ENCODE measurements around the gene CNTNAP2.
"Not testable (repeated sequence)": the region's sequence is repeated elsewhere in the genome, so short reads cannot be mapped to it uniquely, and the experiment has no call there.

CNTNAP2 gene

DNA sequence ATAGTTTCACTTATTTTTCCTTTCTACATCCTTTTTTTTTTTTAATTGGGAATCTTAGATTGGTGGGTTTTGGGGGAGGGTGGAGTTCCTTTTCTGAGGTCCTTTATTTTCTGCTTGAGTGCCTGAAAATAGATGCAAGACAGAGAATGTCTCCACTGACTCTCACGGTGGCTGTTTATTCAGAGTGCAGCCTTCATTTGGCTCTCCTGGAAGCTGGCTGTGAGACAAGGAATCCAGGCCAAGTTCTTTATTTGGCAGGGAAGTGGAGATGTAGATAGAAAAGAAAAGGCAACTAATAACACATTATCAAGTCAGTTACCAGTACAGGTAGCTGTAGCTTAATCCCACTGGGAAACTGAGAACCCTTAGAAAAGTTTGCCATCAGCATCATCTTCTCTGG is 118.6 kb downstream of the CNTNAP2 start:
- TF ChIP-seq, protein P1, sequence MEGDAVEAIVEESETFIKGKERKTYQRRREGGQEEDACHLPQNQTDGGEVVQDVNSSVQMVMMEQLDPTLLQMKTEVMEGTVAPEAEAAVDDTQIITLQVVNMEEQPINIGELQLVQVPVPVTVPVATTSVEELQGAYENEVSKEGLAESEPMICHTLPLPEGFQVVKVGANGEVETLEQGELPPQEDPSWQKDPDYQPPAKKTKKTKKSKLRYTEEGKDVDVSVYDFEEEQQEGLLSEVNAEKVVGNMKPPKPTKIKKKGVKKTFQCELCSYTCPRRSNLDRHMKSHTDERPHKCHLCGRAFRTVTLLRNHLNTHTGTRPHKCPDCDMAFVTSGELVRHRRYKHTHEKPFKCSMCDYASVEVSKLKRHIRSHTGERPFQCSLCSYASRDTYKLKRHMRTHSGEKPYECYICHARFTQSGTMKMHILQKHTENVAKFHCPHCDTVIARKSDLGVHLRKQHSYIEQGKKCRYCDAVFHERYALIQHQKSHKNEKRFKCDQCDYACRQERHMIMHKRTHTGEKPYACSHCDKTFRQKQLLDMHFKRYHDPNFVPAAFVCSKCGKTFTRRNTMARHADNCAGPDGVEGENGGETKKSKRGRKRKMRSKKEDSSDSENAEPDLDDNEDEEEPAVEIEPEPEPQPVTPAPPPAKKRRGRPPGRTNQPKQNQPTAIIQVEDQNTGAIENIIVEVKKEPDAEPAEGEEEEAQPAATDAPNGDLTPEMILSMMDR (IDR thresholded peaks at IDR 0.05; ENCODE audit: low read depth, low read length), result no peak
- no peaks in the 10 kb centered on the region for H3K27me3 ChIP-seq
- H3K9me3 ChIP-seq, result no peaks in the 10 kb centered on the region
- no peak overlapping the region for H3K4me3 ChIP-seq (ENCODE audit: low read depth, low read length)
- no peaks in the 10 kb centered on the region for H3K4me1 ChIP-seq
- DNase-seq, result no peak
- no peaks in the 10 kb centered on the region for H3K36me3 ChIP-seq

DNA sequence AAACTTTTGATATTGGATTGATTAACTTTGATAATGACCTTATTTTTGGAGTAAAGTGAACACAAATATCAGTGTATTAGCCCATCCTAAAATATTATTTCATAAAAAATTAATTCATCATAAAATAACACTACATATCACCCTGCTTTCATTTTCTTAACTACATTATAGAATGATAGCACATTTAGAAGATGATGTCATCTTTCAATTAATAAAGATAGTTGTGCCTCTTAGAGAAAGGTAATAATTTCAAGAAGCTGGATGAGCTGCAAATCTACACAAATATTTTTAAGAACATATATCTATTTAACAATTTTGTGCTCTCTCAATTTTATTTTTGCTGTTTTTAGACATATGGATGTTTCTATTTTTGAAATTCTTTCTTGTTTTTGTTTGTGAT is 126.1 kb downstream of the CNTNAP2 start:
- no peaks in the 10 kb centered on the region for H3K36me3 ChIP-seq
- H3K9me3 ChIP-seq, result no peaks in the 10 kb centered on the region
- H3K4me1 ChIP-seq, result no peaks in the 10 kb centered on the region
- H3K27me3 ChIP-seq, result no peaks in the 10 kb centered on the region
- TF ChIP-seq, protein P1 (IDR thresholded peaks at IDR 0.05; ENCODE audit: low read depth, low read length), result no peak
- no peak overlapping the region for H3K4me3 ChIP-seq (ENCODE audit: low read depth, low read length)
- DNase-seq, result no peak

DNA sequence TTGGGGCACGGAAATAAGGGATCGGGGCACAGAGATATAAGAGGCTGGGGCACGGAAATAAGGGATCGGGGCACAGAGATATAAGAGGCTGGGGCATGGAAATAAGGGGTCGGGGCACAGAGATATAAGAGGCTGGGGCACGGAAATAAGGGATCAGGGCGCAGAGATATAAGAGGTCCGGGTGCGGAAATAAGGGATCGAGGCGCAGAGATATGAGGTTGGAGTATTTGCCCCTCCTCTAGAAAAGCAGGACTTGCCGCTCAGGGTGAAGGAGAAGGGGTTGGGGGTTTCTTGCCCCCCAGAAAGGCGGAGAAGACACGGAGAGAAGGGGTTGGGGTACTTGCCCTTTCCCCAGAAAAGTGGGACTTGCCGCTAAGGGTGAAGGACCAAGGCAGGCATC is 131.4 kb downstream of the CNTNAP2 start:
- H3K27me3 ChIP-seq; H3K4me3 ChIP-seq (ENCODE audit: low read depth, low read length); H3K36me3 ChIP-seq; H3K9me3 ChIP-seq; H3K4me1 ChIP-seq; DNase-seq: not testable (repeated sequence)

DNA sequence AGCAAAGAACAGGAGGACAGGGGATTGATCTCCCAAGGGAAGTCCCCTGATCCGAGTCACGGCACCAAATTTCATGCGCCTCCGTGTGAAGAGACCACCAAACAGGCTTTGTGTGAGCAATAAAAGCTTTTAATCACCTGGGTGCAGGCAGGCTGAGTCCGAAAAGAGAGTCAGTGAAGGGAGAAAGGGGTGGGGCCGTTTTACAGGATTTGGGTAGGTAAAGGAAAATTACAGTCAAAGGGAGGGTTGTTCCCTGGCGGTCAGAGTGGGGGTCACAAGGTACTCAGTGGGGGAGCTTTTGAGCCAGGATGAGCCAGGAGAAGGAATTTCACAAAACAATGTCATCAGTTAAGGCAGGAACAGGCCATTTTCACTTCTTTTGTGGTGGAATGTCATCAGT is 132.1 kb downstream of the CNTNAP2 start:
- not testable (repeated sequence) for H3K4me3 ChIP-seq (ENCODE audit: low read depth, low read length); H3K4me1 ChIP-seq; H3K27me3 ChIP-seq; H3K9me3 ChIP-seq; H3K36me3 ChIP-seq; DNase-seq

DNA sequence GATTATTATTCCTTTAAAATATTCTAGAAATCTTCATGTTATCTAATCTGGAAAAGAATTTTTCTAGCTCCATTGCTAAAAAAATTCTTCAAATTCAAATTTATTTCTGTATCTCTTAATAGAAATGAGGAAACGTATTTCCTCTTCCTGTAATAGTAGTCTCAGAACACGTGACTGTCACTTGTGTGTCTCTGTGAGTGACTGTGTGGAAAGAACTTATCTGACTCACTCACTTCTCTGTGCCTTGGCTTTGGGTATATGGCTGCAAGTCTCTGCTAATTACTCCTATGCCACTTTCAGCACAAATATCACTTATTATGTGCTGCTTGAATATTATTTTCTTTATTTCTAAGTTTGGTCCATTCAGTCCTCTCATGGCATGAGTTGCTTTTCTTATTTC is 132.7 kb downstream of the CNTNAP2 start:
- Histone ChIP-seq H3K36me3 (no peaks in the 10 kb centered on the region), H3K4me3 (ENCODE audit: low read depth, low read length) (no peak overlapping the region), H3K4me1 (no peaks in the 10 kb centered on the region), H3K27me3 (no peaks in the 10 kb centered on the region), H3K9me3 (0 out of 2 replicates have a peak, but pooled peaks cover 2% of the 10 kb centered on the region)
- TF ChIP-seq, protein P1 (IDR thresholded peaks at IDR 0.05; ENCODE audit: low read depth, low read length), result no peak
- no peak for DNase-seq

DNA sequence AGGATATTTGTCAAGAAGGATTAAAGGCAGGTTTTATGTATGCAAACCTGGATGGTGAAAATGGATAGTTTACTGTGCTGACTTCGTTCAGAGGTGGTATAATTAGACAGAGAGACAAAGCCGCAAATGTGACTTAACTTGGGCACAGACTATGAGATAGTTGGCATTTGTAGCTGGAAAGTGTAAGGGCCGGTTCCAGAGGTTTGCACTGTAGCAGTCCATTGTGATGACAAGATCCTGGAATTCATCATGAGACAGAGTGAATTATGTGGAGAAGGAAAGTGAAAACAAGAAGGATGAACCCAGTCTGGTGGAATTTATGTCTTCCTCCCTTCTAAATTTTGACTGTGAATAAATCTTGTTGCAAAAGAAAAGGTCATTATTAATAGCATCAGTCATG is 139.0 kb downstream of the CNTNAP2 start:
- TF ChIP-seq, protein P1 (IDR thresholded peaks at IDR 0.05; ENCODE audit: low read depth, low read length), result no peak
- no peak overlapping the region for H3K4me3 ChIP-seq (ENCODE audit: low read depth, low read length)
- H3K4me1 ChIP-seq, result no peaks in the 10 kb centered on the region
- H3K9me3 ChIP-seq, result peaks cover 2% of the 10 kb centered on the region; the same call in 1 of the 2 replicates
- no peaks in the 10 kb centered on the region for H3K36me3 ChIP-seq
- no peaks in the 10 kb centered on the region for H3K27me3 ChIP-seq
- DNase-seq, result no peak

DNA sequence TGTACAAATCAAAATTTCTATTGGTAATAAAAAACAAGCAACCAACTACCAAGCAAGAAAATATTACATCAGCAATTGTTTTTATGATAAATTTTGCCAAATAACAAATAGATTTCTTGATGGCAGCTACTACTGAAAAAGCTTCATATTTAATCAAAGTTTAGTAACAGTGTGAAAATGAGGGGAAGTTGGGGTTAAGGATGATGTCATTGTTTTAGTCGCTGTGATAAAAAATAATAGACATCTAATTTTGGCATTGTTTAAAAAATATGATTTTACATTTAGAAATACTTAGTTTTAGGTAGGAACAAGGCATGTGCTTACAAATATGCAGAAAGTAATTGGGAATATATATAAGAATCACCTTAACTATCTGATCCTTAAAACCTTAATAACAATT is 145.9 kb downstream of the CNTNAP2 start:
- no peaks in the 10 kb centered on the region for H3K4me1 ChIP-seq
- H3K4me3 ChIP-seq (ENCODE audit: low read depth, low read length), result no peak overlapping the region
- TF ChIP-seq, protein P1 (IDR thresholded peaks at IDR 0.05; ENCODE audit: low read depth, low read length), result no peak
- no peaks in the 10 kb centered on the region for H3K27me3 ChIP-seq
- no peaks in the 10 kb centered on the region; the same call in none of the 2 replicates for H3K9me3 ChIP-seq
- no peak for DNase-seq
- H3K36me3 ChIP-seq, result no peaks in the 10 kb centered on the region
